ENCODE results near the gene PARPBP. TPM values are rescaled to one million over a fixed set of nuclear protein-coding genes. Genes with fewer than 3 reads are reported as not detected.
"Not testable (repeated sequence)": the region's sequence is repeated elsewhere in the genome, so short reads cannot be mapped to it uniquely, and the experiment has no call there.

PARPBP gene
- total and polyA plus RNA-seq, 7 donors = 1.2 to 7.9 (median 1.9) TPM

DNA sequence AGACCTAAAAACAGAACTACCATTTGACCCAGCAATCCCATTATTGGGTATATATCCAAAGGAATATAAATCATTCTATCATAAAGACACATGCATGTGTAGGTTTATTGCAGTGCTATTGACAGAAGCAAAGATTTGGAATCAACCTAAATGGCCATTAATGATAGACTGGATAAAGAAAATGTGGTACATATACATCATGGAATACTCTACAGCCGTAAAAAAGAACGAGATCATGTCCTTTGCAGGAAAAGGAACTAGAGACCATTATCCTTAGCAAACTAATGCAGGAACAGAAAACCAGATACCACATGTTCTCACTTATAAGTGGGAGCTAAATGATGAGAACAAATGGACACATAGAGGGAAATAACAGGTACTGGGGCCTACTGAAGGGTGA lies 11.5 kb downstream of the PARPBP start:
- H3K36me3 ChIP-seq; H3K27ac ChIP-seq; intact Hi-C loops (cut with DNase I); H3K4me1 ChIP-seq; DNase-seq; H3K9me3 ChIP-seq; H3K27me3 ChIP-seq; H3K4me3 ChIP-seq: not testable (repeated sequence)
- WGBS, 2 donors = 98 to 99% methylated on average over 2 of the region's 2 CpGs

DNA sequence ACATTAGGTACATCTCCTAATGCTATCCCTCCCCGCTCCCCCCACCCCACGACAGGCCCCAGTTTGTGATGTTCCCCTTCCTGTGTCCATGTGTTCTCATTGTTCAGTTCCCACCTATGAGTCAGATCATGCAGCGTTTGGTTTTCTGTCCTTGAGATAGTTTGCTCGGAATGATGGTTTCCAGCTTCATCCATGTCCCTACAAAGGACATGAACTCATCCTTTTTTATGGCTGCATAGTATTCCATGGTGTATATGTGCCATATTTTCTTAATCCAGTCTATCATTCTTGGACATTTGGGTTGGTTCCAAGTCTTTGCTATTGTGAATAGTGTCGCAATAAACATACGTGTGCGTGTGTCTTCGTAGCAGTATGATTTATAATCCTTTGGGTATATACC lies 17.6 kb downstream of the PARPBP start:
- H3K27me3 ChIP-seq; H3K36me3 ChIP-seq; H3K27ac ChIP-seq; H3K4me3 ChIP-seq; H3K9me3 ChIP-seq; intact Hi-C loops (cut with DNase I); H3K4me1 ChIP-seq; DNase-seq: not testable (repeated sequence)
- 96 to 98% methylated on average over 8 of the region's 8 CpGs for WGBS, 2 donors

DNA sequence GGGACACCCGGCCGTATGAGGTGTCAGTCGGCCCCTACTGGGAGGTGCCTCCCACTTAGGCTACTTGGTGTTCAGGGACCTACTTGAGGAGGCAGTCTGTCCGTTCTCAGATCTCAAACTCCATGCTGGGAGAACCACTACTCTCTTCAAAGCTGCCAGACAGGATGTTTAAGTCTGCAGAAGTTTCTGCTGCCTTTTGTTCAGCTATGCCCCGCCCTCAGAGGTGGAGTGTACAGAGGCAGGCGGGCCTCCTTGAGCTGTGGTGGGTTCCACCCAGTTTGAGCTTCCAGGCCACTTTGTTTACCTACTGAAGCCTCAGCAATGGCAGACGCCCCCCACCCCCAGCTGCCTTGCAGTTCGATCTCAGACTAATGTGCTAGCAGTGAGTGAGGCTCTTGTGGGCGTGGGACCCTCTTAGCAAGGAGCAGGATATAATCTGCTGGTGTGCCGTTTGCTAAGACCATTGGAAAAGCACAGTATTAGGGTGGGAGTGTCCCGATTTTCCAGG lies 22.9 kb downstream of the PARPBP start:
- H3K27me3 ChIP-seq; H3K27ac ChIP-seq; H3K9me3 ChIP-seq; H3K36me3 ChIP-seq; H3K4me3 ChIP-seq; H3K4me1 ChIP-seq; intact Hi-C loops (cut with DNase I); DNase-seq: not testable (repeated sequence)
- 91 to 92% methylated on average over 11 of the region's 11 CpGs for WGBS, 2 donors

DNA sequence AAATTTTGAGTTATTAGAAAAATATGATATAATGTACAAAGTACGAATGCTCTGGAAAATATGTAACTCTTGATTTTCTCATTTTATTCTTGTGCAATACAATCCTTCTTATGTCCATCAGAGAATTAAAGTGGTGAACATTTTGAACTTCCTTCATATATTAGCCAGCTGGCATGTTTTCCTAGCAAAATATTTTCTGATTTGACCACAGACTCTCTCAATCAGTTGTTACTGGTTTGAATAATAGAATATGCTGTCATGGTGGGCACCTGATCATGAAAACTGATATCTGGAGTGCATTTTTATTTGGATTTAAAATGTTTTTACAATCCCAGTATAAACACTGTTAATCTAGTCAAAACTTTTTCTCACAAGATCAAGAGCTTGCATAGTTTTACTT lies 24.2 kb downstream of the PARPBP start:
- no peak for DNase-seq
- WGBS, 2 donors = 77 to 88% methylated on average over 1 of the region's 1 CpG
- no peak overlapping the region for H3K4me3 ChIP-seq
- H3K27me3 ChIP-seq = no peaks in the 10 kb centered on the region
- no peaks in the 10 kb centered on the region for H3K4me1 ChIP-seq
- no peaks in the 10 kb centered on the region for H3K9me3 ChIP-seq
- H3K27ac ChIP-seq = no peak overlapping the region
- TF ChIP-seq POLR2A (IDR thresholded peaks at IDR 0.05) (no peak), POLR2AphosphoS5 (IDR thresholded peaks at IDR 0.05) (no peak), EP300 (IDR thresholded peaks at IDR 0.05) (no peak)
- TF ChIP-seq, protein P1, sequence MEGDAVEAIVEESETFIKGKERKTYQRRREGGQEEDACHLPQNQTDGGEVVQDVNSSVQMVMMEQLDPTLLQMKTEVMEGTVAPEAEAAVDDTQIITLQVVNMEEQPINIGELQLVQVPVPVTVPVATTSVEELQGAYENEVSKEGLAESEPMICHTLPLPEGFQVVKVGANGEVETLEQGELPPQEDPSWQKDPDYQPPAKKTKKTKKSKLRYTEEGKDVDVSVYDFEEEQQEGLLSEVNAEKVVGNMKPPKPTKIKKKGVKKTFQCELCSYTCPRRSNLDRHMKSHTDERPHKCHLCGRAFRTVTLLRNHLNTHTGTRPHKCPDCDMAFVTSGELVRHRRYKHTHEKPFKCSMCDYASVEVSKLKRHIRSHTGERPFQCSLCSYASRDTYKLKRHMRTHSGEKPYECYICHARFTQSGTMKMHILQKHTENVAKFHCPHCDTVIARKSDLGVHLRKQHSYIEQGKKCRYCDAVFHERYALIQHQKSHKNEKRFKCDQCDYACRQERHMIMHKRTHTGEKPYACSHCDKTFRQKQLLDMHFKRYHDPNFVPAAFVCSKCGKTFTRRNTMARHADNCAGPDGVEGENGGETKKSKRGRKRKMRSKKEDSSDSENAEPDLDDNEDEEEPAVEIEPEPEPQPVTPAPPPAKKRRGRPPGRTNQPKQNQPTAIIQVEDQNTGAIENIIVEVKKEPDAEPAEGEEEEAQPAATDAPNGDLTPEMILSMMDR (IDR thresholded peaks at IDR 0.05) = no peak
- no peaks in the 10 kb centered on the region for H3K36me3 ChIP-seq
- intact Hi-C loops (cut with DNase I) = no loop called here

DNA sequence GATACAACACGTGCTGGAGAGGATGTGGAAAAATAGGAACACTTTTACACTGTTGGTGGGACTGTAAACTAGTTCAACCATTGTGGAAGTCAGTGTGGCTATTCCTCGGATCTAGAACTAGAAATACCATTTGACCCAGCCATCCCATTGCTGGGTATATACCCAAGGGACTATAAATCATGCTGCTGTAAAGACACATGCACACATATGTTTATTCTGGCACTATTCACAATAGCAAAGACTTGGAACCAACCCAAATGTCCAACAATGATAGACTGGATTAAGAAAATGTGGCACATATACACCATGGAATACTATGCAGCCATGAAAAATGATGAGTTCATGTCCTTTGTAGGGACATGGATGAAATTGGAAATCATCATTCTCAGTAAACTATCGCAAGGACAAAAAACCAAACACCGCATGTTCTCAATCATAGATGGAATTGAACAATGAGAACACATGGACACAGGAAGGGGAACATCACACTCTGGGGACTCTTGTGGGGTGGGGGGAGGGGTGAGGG lies 27.1 kb downstream of the PARPBP start:
- H3K27ac ChIP-seq; H3K4me1 ChIP-seq; intact Hi-C loops (cut with DNase I); H3K9me3 ChIP-seq; DNase-seq; H3K36me3 ChIP-seq; H3K4me3 ChIP-seq; H3K27me3 ChIP-seq: not testable (repeated sequence)
- 86 to 97% methylated on average over 4 of the region's 4 CpGs for WGBS, 2 donors

DNA sequence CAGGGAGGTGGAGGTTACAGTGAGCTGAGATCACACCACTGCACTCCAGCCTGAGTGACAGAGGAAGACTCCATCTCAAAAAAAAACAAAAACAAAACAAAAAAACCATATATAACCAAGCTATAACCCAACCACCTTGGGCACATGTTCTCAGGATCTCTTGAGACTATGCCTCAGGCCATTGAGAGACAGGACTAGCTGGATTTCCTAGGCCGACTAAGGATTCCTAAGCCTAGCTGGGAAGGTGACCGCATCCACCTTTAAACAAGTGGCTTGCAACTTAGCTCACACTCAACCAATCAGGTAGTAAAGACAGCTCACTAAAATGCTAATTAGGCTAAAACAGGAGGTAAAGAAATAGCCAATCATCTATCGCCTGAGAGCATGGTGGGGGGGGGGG lies 35.2 kb downstream of the PARPBP start:
- H3K27ac ChIP-seq; H3K4me1 ChIP-seq; intact Hi-C loops (cut with DNase I); H3K9me3 ChIP-seq; H3K27me3 ChIP-seq; H3K36me3 ChIP-seq; H3K4me3 ChIP-seq; DNase-seq: not testable (repeated sequence)
- WGBS, 2 donors = 97 to 99% methylated on average over 3 of the region's 3 CpGs

DNA sequence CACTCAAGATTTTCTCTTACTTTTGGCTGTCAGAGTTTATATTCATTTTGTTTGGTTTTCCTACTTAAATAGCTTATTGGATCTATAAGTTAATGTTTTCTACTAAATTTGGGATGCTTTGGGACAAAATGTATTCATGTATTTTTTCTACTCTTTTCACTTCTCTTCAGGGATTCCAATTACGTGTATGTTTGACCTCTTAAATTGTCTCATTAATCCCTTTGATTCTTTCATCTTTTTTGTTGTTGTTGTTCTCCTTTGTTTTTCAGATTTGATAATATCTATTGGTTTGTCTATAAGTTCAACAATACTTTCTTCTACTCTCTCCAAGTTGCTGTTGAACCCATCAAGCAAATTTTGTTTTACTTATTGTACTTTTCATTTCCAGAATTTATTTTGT lies 43.4 kb downstream of the PARPBP start:
- 90 to 92% methylated on average over 1 of the region's 1 CpG for WGBS, 2 donors
- Histone ChIP-seq H3K27me3 (no peaks in the 10 kb centered on the region), H3K4me3 (no peak overlapping the region), H3K9me3 (no peaks in the 10 kb centered on the region), H3K4me1 (no peaks in the 10 kb centered on the region), H3K36me3 (no peaks in the 10 kb centered on the region), H3K27ac (no peak overlapping the region)
- TF ChIP-seq, protein P1 (IDR thresholded peaks at IDR 0.05) = no peak
- TF ChIP-seq POLR2A (IDR thresholded peaks at IDR 0.05) (no peak), EP300 (IDR thresholded peaks at IDR 0.05) (no peak), POLR2AphosphoS5 (IDR thresholded peaks at IDR 0.05) (no peak)
- DNase-seq = no peak
- intact Hi-C loops (cut with DNase I) = no loop called here
